B cell (primary cell): ENCODE results near the gene GRK5. TPM values are rescaled to one million over a fixed set of nuclear protein-coding genes. Genes with fewer than 3 reads are reported as not detected.

Experiments
- ATAC-seq: fragments of 200-7000 bp; cut with Tn5 transposase; one replicate; pipeline ENCODE4 v1.10.0; 2021; ENCODE audit warnings: low read depth, mild to moderate bottlenecking, moderate number of reproducible peaks, moderate library complexity
- CTCF ChIA-PET: fragments of 350-600 bp; sonication (Branson Sonifier 250); formaldehyde crosslinking; loops from one replicate; lab custom pipeline; 2021; ENCODE audit warnings: antibody characterized with exemption, inconsistent platforms; lab: Charles Lee
- POLR2A ChIA-PET: fragments of 350-600 bp; sonication (Branson Sonifier 250); formaldehyde crosslinking; loops from one replicate; lab custom pipeline; 2021; ENCODE audit warnings: antibody characterized with exemption; lab: Charles Lee
- DNase-seq: peaks from one replicate; pipeline ENCODE4 v3.0.0; 2013
- H2AFZ ChIP-seq: 2 replicates; pipeline ENCODE4 v1.6.1; 2012; ENCODE audit warnings: mild to moderate bottlenecking, low read depth, low read length; ENCODE audit not compliant: insufficient read depth, poor library complexity, severe bottlenecking
- H3K27ac ChIP-seq, 2 donors: 1 replicate in 1 of 2; 2 replicates in 1 of 2; pipeline ENCODE4 v1.5.1; 2012 to 2013; ENCODE audit warnings: low read length in 2 of 2, mild to moderate bottlenecking in 2 of 2, moderate library complexity in 1 of 2
- H3K27me3 ChIP-seq, 4 experiments: fragments of 200-600 bp in 1 of 4; sonication (generic) in 1 of 4; replicated peaks in 1 of 4; 1 replicate in 2 of 4; 2 replicates in 2 of 4; pipeline versions ENCODE4 v1.6.1 to v1.7.0; 2013 to 2016; ENCODE audit warnings: low read length in 3 of 4, mild to moderate bottlenecking in 2 of 4, mixed read lengths in 1 of 4, moderate library complexity in 1 of 4; ENCODE audit not compliant: insufficient read depth in 4 of 4, control insufficient read depth in 3 of 4; ENCODE audit errors: control extremely low read depth in 1 of 4
- H3K36me3 ChIP-seq, 2 experiments: replicated peaks in 1 of 2; 1 replicate in 1 of 2; 2 replicates in 1 of 2; pipeline versions ENCODE4 v1.6.1 to v1.7.1; 2013; ENCODE audit warnings: low read length in 1 of 2; ENCODE audit not compliant: insufficient read depth in 2 of 2, control insufficient read depth in 1 of 2; ENCODE audit errors: control extremely low read depth in 1 of 2, extremely low read depth in 1 of 2
- H3K4me1 ChIP-seq, 2 donors: fragments of 200-600 bp in 1 of 2; sonication (generic) in 1 of 2; 1 replicate in 1 of 2; 2 replicates in 1 of 2; pipeline versions ENCODE4 v1.5.1 to v1.6.1; 2013 to 2017; ENCODE audit warnings: low read length in 2 of 2; ENCODE audit not compliant: control insufficient read depth in 2 of 2, insufficient read depth in 2 of 2
- H3K4me2 ChIP-seq: replicated peaks from 2 replicates; pipeline ENCODE3; 2012; ENCODE audit warnings: mild to moderate bottlenecking, low read depth, low read length; ENCODE audit not compliant: poor library complexity, severe bottlenecking
- H3K4me3 ChIP-seq, 5 experiments: fragments of 200-600 bp in 1 of 5; sonication (generic) in 1 of 5; 1 replicate in 3 of 5; 2 replicates in 2 of 5; pipeline versions ENCODE4 v1.5.1 to v1.7.0; 2011 to 2016; ENCODE audit warnings: low read length in 4 of 5, mild to moderate bottlenecking in 4 of 5, low read depth in 2 of 5, control low read depth in 1 of 5, moderate library complexity in 1 of 5; ENCODE audit not compliant: insufficient read depth in 1 of 5; ENCODE audit errors: control extremely low read depth in 1 of 5, extremely low read depth in 1 of 5
- H3K79me2 ChIP-seq: fragments of 200-600 bp; sonication (generic); one replicate; pipeline ENCODE4 v1.6.0; 2016; ENCODE audit warnings: low read length; ENCODE audit not compliant: control insufficient read depth, insufficient read depth
- H3K9ac ChIP-seq: fragments of 200-600 bp; sonication (generic); 2 replicates; pipeline ENCODE4 v1.6.1; 2017; ENCODE audit warnings: mild to moderate bottlenecking, low read length, moderate library complexity
- H3K9me3 ChIP-seq, 3 donors: one replicate each; pipeline versions ENCODE4 v1.6.1 to v1.7.1; 2013; ENCODE audit warnings: low read length in 2 of 3; ENCODE audit not compliant: control insufficient read depth in 2 of 3, insufficient read depth in 1 of 3; ENCODE audit errors: control extremely low read depth in 1 of 3
- H4K20me1 ChIP-seq: 2 replicates; pipeline ENCODE4 v1.6.0; 2012; ENCODE audit warnings: mild to moderate bottlenecking, low read length; ENCODE audit not compliant: insufficient read depth, control insufficient read depth, poor library complexity, severe bottlenecking
- H3K27ac Mint-ChIP-seq: one replicate; pipeline ENCODE4 v1.8.0; 2021; ENCODE audit warnings: mixed read lengths
- H3K27me3 Mint-ChIP-seq: one replicate; pipeline ENCODE4 v1.8.0; 2021; ENCODE audit warnings: mixed read lengths
- H3K4me1 Mint-ChIP-seq: one replicate; pipeline ENCODE4 v1.8.0; 2021; ENCODE audit warnings: mixed read lengths
- H3K4me3 Mint-ChIP-seq: one replicate; pipeline ENCODE4 v1.8.0; 2021; ENCODE audit warnings: mixed read lengths
- H3K9me3 Mint-ChIP-seq: one replicate; pipeline ENCODE4 v1.8.0; 2022; ENCODE audit warnings: mixed read lengths; ENCODE audit not compliant: insufficient read depth
- EZH2 ChIP-seq: IDR thresholded peaks from 2 replicates; pipeline ENCODE4 v1.6.1; 2012; ENCODE audit warnings: borderline replicate concordance, low read depth, mild to moderate bottlenecking, moderate library complexity, low read length; ENCODE audit not compliant: insufficient read depth, poor library complexity, severe bottlenecking
- whole genome bisulfite sequencing: methylation state at CpG from one replicate; pipeline ENCODE4 v1.1.5; 2013; ENCODE audit warnings: missing lambda C conversion rate; ENCODE audit not compliant: insufficient coverage; 5-methylcytosine and 5-hydroxymethylcytosine counted together
- intact Hi-C: fragments of 100-400 bp; cut with micrococcal nuclease; formaldehyde crosslinking; loops from one replicate; pipeline ENCODE4 v1.10.0; 2022
- polyA plus RNA-seq: library from polyadenylated mRNA; depleted of rRNA; stranded (reverse); fragments of >200 nt; gene quantifications from 2 replicates; pipeline ENCODE4 v1.2.3, GENCODE V29; 2012
- total RNA-seq, 2 donors: library from RNA; stranded (reverse); fragments of 120-200 nt in 1 of 2; gene quantifications; 1 replicate in 1 of 2; 2 replicates in 1 of 2; pipeline versions ENCODE4 v1.2.3 to v1.2.4, GENCODE V29; 2013 to 2022
- TF ChIP-seq, protein P1 (sequence below): fragments of 200-600 bp; IDR thresholded peaks from one replicate; pipeline ENCODE4 v1.8.0; 2022; ENCODE audit warnings: antibody characterized with exemption, mild to moderate bottlenecking

GRK5 gene
- total and polyA plus RNA-seq, 2 donors (not counting 1 experiment from before 2014, with no cell fraction given), result 21.9 to 54.8 TPM

DNA sequence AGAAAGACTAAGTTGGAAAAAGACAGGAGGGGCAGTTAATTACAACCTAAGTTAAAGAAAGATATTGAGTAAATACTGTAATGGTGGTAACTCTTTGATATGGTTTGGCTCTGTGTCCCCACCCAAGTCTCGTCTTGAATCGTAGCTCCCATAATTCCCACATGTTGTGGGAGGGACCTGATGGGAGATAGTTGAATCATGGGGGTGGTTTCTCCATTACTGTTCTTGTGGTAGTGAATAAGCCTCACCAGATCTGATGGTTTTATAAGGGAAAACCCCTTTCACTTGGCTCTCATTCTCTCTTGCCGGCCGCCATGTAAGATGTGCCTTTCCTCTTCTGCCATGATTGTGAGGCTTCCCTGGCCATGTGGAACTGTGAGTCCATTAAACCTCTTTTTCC, 143.8 kb downstream of the GRK5 start:
- Histone ChIP-seq H3K4me3 (no peak overlapping the region), H3K36me3 (peaks cover 0 to 22% of the 10 kb centered on the region in 2 experiments), H3K27me3 (no peaks in the 10 kb centered on the region), H3K79me2 (peaks cover 60% of the 10 kb centered on the region), H4K20me1 (peaks cover 10% of the 10 kb centered on the region), H2AFZ (no peak overlapping the region), H3K9ac (no peak overlapping the region), H3K4me1 (no peaks in the 10 kb centered on the region), H3K4me2 (no peak overlapping the region), H3K9me3 (peaks cover 3 to 23% (median 9%) of the 10 kb centered on the region in 3 donors), H3K27ac (no peak overlapping the region)
- POLR2A ChIA-PET, result interaction anchor here (1.3 kb wide), 1 partner anchor 144 kb away, joined by 3 read pairs; no protein-coding TSS in a partner anchor
- H3K9me3 Mint-ChIP-seq, result peaks cover 6% of the 10 kb centered on the region
- 100% methylated on average over 2 of the region's 4 CpGs for WGBS
- no peak overlapping the region for H3K27ac Mint-ChIP-seq
- DNase-seq (no peak), ATAC-seq (no peak)
- H3K4me1 Mint-ChIP-seq, result peaks cover 16% of the 10 kb centered on the region
- TF ChIP-seq, protein P1, sequence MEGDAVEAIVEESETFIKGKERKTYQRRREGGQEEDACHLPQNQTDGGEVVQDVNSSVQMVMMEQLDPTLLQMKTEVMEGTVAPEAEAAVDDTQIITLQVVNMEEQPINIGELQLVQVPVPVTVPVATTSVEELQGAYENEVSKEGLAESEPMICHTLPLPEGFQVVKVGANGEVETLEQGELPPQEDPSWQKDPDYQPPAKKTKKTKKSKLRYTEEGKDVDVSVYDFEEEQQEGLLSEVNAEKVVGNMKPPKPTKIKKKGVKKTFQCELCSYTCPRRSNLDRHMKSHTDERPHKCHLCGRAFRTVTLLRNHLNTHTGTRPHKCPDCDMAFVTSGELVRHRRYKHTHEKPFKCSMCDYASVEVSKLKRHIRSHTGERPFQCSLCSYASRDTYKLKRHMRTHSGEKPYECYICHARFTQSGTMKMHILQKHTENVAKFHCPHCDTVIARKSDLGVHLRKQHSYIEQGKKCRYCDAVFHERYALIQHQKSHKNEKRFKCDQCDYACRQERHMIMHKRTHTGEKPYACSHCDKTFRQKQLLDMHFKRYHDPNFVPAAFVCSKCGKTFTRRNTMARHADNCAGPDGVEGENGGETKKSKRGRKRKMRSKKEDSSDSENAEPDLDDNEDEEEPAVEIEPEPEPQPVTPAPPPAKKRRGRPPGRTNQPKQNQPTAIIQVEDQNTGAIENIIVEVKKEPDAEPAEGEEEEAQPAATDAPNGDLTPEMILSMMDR, result no peak
- no peak for TF ChIP-seq EZH2
- H3K4me3 Mint-ChIP-seq, result no peak overlapping the region
- intact Hi-C loops, result no loop called here
- CTCF ChIA-PET, result interaction anchor here (0.9 to 1.4 kb wide), 2 partner anchors 22 to 67 kb away, joined by 5 read pairs; no protein-coding TSS in a partner anchor
- no peaks in the 10 kb centered on the region for H3K27me3 Mint-ChIP-seq

DNA sequence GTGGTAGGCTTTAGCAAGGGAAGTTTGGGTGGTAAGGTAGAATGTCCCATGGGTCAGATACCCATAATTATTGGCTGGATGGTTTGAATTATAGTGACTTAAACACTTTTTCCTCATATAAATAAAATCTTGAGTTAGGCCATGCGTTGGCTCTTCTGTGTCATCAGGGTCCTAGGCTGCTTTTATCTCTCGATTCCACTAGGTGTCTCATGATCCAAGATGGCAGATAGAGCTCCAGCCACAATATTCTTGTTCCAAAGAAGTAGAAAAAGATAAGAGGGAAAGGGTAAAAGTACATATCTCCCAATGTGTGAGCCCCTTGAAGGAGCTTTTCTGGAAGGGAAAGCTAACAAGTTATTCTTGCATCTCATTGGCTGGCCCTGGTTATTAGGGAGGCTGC, 144.7 kb downstream of the GRK5 start:
- Histone ChIP-seq H3K9me3 (peaks cover 3 to 29% (median 15%) of the 10 kb centered on the region in 3 donors), H3K4me2 (no peak overlapping the region), H2AFZ (no peak overlapping the region), H3K27ac (no peak overlapping the region), H3K36me3 (peaks cover 0 to 18% of the 10 kb centered on the region in 2 experiments), H3K4me3 (no peak overlapping the region), H3K9ac (no peak overlapping the region), H4K20me1 (peaks cover 9% of the 10 kb centered on the region), H3K27me3 (no peaks in the 10 kb centered on the region), H3K4me1 (no peaks in the 10 kb centered on the region), H3K79me2 (peaks cover 61% of the 10 kb centered on the region)
- intact Hi-C loops, result no loop called here
- CTCF ChIA-PET, result interaction anchor here (0.9 to 1.4 kb wide), 2 partner anchors 23 to 66 kb away, joined by 5 read pairs; no protein-coding TSS in a partner anchor
- Mint-ChIP-seq H3K27ac (no peak overlapping the region), H3K4me1 (peaks cover 20% of the 10 kb centered on the region), H3K27me3 (no peaks in the 10 kb centered on the region), H3K9me3 (peaks cover 9% of the 10 kb centered on the region), H3K4me3 (no peak overlapping the region)
- ATAC-seq (no peak), DNase-seq (no peak)
- no CpG with 5 or more reads among the region's 2 CpGs for WGBS
- POLR2A ChIA-PET, result interaction anchor here (1.3 kb wide), 1 partner anchor 145 kb away, joined by 3 read pairs; no protein-coding TSS in a partner anchor
- TF ChIP-seq EZH2, result no peak
- TF ChIP-seq, protein P1, result no peak
